8988T (cell line): ENCODE measurements around the gene SPRR2A.
"Not testable (repeated sequence)": the region's sequence is repeated elsewhere in the genome, so short reads cannot be mapped to it uniquely, and the experiment has no call there.

Experiments
- DNase-seq: peaks from one replicate; pipeline ENCODE4 v3.0.0; 2011

Gene SPRR2A

DNA sequence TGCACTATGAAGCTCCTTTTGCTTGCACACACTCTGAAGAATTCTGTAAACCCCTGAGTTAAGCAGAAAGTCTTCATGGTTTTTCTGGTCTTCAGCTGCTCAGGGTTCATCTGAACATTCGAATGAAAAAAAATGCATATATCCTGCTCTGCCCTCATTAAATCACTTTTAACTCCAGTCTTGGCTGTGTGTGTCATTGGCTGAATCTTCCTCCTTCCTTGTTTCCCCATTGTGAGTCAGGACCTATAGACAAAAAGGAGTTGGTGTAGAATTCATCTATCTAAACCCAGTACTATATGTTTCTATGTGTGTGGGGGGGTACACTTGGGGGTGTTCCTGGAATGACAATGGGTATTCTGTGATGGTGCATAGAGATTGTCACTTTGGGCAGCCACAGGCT is 32.9 kb downstream of the SPRR2A start:
- DNase-seq: no peak

DNA sequence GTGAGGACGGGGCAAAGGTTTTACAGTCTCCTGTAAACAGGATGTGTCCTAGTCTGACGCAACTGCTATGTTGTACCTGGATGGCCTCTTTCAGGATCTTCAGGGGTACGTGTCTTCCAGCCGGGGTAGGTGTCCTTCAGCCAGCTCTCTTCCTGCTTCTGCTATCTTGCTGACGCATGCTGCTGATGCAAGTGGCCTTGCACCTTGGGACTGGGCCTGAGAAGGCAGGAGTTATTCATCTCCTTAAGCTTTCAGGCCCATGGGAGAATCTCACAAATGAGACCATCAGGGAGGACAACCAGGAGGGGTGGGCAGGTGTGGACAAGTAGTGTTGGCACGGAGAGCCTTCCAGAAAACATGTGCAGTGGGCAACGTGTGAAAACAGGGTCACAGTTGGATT is 34.2 kb downstream of the SPRR2A start:
- no peak for DNase-seq

DNA sequence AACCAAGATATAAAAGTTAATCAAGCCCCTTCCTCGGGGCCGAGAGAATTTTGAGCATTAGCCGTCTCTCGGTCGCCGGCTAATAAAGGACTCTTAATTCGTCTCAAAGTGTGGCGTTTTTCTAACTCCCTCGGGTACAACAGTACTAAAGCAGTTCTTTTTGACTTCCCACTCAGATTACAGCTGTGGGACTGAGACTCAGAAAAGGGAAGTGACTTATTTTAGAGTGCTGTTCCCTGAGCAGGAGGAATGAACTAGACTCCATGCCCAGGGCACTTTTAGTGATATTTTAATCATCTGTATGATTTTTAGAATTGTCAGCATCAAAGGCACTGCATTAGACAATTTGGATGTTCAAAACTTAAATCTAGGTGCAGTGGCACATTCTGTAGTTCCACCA is 35.0 kb downstream of the SPRR2A start:
- DNase-seq: not testable (repeated sequence)

- not testable (repeated sequence) for DNase-seq
Observed at GRCh38 chr1:153021829-153022228, 35.5 kb downstream of the SPRR2A start.

- DNase-seq: not testable (repeated sequence)
Observed at GRCh38 chr1:153011235-153011758, 46.0 kb downstream of the SPRR2A start.
